Ectodermal cell (in vitro differentiated cells): ENCODE data around the gene GALNT2.

Source experiments
- H3K27ac ChIP-seq: 2 replicates; pipeline ENCODE4 v1.7.0; 2013; ENCODE audit warnings: mild to moderate bottlenecking, low read depth, low read length; ENCODE audit not compliant: insufficient read depth, poor library complexity, severe bottlenecking
- H3K27me3 ChIP-seq: 2 replicates; pipeline ENCODE4 v1.7.0; 2013; ENCODE audit warnings: mild to moderate bottlenecking, low read length; ENCODE audit not compliant: insufficient read depth, control insufficient read depth, poor library complexity, severe bottlenecking
- H3K36me3 ChIP-seq: one replicate; pipeline ENCODE4 v1.7.0; 2013; ENCODE audit warnings: low read length; ENCODE audit not compliant: control insufficient read depth, insufficient read depth
- H3K4me1 ChIP-seq: one replicate; pipeline ENCODE4 v1.7.0; 2013; ENCODE audit warnings: low read length; ENCODE audit not compliant: control insufficient read depth, insufficient read depth
- H3K4me3 ChIP-seq: 2 replicates; pipeline ENCODE4 v1.7.0; 2013; ENCODE audit warnings: low read depth, low read length, control low read depth; ENCODE audit not compliant: insufficient read depth
- H3K9me3 ChIP-seq: 2 replicates; pipeline ENCODE4 v1.7.0; 2013; ENCODE audit warnings: mild to moderate bottlenecking, low read length, moderate library complexity; ENCODE audit not compliant: control insufficient read depth
- WGBS, 2 experiments: methylation state at CpG; one replicate each; pipeline ENCODE4 v1.1.7; 2013; ENCODE audit warnings: missing lambda C conversion rate in 2 of 2; 5-methylcytosine and 5-hydroxymethylcytosine counted together

The GALNT2 gene

DNA sequence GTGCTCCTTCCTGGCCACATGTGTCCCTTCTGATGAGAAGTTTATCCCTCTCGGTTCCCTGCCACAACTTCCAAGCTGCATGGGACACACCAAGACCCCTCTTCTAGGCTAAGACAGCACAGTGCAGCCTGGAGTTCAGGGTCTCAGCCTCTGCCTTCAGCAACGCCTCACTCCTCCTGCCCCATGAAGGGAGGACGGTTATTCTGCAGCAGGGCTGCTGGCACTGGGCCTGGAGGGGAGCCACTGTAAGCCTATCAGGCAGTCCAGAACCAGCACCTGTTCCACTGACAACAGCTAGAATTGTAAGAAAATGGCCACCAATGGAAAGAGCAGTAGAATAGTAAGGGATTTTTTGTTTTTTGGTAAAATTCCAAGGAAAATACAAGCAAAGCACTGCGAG lies 72.3 kb downstream of the GALNT2 start:
- no peak overlapping the region for H3K27ac ChIP-seq
- H3K27me3 ChIP-seq: no peaks in the 10 kb centered on the region
- H3K4me3 ChIP-seq: no peak overlapping the region
- no peaks in the 10 kb centered on the region for H3K36me3 ChIP-seq
- no peaks in the 10 kb centered on the region for H3K9me3 ChIP-seq
- H3K4me1 ChIP-seq: peaks cover 45% of the 10 kb centered on the region
- 94% methylated on average over 4 of the region's 4 CpGs for WGBS, 2 experiments

DNA sequence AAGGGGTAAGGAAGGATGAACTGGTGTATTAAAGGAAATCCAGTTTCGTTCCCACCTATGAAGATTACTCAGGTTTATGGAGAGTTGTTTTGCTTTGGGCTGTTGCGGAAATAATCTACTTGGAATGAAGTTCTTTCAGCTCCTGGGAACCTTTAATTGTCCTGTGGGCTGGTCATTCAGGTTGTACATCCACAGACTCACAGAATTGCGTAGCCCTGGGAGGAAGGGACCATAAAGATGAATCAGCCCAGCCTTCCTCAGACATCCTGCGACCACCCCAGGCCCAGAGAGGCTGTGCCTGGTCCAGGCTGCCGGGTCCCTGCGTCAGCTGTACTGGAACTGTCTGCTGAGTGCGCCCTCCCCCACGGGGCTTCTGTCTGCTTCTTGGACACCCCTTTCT lies 72.7 kb downstream of the GALNT2 start:
- no peak overlapping the region for H3K27ac ChIP-seq
- H3K4me1 ChIP-seq: peaks cover 45% of the 10 kb centered on the region
- 95 to 97% methylated on average over 8 of the region's 8 CpGs for WGBS, 2 experiments
- H3K4me3 ChIP-seq: no peak overlapping the region
- no peaks in the 10 kb centered on the region for H3K36me3 ChIP-seq
- no peaks in the 10 kb centered on the region for H3K9me3 ChIP-seq
- H3K27me3 ChIP-seq: no peaks in the 10 kb centered on the region

DNA sequence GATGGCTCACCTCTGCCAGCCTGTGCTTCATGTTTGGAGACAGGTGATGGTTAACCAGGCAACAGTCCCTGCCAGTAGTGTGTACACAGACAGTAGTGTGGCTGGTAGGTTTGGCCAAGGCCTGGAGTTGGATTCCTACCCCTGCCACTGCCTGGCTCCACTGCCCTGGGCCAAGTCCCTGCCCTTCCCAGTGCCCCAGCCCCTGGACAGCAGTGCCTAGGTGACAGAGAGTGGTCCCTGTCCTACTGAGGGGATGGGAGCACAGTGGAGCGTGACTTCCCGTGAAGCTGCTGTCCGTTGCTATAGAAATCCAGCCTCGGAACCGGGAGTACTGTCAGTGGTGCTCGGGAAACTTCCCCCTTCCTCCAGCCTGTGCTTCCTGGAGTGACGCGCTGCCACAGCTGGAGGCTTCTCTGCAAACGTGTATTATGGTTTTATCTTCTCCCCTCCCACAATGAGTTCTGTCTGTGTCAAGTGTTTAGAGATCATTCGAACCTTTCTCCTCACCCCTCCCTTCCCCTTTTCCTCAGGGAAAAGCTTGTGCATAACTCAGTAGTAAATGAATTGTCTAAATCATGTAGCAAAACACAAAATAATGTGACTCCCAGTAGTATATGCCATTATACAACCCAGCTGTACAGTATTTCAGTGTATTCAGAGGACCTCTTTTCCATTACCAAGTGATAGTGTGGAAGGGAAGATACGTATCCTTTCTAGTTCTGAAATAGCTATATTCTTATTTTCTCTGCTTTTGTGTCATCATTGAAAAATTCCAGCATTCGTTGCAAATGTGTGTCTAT lies 73.4 kb downstream of the GALNT2 start:
- Histone ChIP-seq H3K27me3 (no peaks in the 10 kb centered on the region), H3K4me3 (no peak overlapping the region), H3K36me3 (no peaks in the 10 kb centered on the region), H3K27ac (no peak overlapping the region), H3K9me3 (no peaks in the 10 kb centered on the region), H3K4me1 (peaks cover 52% of the 10 kb centered on the region)
- WGBS, 2 experiments: 67 to 74% methylated on average over 10 to 12 of the region's 12 CpGs

DNA sequence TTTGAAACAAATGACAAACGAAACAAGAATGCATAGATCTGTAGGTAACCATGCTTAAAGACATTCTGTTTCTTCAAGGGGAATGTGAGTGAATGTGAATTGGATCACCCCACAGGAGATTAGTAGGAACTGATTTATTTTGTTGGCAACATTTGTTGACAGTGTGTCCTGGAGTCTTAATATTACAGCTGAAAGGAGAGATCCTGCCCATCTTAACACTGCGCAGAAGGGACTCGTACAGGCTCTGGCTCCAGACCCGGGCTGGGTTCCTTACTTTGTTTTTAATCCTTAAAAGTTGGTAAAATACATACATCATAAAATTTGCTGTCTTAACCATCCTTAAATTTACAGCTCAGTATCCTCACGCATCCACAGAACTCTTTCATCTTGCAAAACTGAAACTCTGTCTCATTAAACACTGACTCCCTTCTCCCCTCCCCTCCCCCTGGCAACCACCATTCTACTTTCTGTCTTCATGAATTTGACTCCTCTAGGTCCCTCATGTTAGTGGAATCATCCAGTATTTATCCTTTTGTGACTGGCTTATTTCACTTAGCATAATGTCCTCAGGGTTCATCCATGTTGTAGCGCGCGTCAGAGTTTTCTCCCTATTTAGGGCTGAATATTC lies 74.1 kb downstream of the GALNT2 start:
- Histone ChIP-seq H3K27ac (no peak overlapping the region), H3K4me3 (no peak overlapping the region), H3K4me1 (peaks cover 57% of the 10 kb centered on the region), H3K9me3 (no peaks in the 10 kb centered on the region), H3K27me3 (no peaks in the 10 kb centered on the region), H3K36me3 (no peaks in the 10 kb centered on the region)
- WGBS, 2 experiments: 95 to 99% methylated on average over 8 of the region's 8 CpGs

DNA sequence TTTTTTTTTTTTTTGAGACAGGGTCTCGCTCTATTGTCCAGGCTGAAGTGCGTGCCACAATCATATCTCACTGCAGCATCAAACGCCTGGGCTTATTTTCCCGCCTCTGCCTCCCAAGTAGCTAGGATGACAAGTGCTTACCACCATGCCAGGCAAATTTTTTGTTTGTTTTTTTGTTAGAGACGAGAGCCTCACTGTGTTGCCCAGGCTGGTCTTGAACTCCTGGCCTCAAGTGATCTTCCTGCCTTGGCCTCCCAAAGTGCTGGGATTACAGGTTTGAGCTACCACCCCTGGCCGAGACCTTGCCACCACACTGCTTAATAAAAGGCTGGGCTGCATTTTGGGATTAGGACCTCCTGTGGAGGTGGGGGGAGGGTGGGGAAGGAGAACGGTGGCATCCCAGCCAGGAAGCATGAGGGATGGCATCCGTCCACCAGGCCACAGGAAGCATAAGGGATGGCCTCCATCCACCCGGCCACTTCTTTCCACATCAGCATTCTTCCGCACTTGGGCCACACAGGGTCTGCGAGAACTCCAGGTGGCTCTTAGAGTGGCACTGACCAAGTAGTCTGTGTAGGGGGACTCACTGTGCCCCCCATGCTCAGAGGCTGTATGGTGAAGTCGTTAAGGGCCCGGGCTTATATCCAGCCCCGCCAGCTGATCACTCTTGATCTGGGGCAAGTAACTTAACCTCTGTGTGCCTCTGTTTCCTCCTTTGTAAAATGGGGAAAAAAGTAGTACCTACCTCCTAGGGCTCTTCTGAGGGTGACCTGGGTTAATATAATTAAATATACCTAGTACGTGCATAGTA lies 75.0 kb downstream of the GALNT2 start:
- H3K27me3 ChIP-seq: no peaks in the 10 kb centered on the region
- peaks cover 49% of the 10 kb centered on the region for H3K4me1 ChIP-seq
- no peaks in the 10 kb centered on the region for H3K9me3 ChIP-seq
- no peaks in the 10 kb centered on the region for H3K36me3 ChIP-seq
- WGBS, 2 experiments: 85 to 88% methylated on average over 15 of the region's 15 CpGs
- H3K27ac ChIP-seq: no peak overlapping the region
- H3K4me3 ChIP-seq: no peak overlapping the region

DNA sequence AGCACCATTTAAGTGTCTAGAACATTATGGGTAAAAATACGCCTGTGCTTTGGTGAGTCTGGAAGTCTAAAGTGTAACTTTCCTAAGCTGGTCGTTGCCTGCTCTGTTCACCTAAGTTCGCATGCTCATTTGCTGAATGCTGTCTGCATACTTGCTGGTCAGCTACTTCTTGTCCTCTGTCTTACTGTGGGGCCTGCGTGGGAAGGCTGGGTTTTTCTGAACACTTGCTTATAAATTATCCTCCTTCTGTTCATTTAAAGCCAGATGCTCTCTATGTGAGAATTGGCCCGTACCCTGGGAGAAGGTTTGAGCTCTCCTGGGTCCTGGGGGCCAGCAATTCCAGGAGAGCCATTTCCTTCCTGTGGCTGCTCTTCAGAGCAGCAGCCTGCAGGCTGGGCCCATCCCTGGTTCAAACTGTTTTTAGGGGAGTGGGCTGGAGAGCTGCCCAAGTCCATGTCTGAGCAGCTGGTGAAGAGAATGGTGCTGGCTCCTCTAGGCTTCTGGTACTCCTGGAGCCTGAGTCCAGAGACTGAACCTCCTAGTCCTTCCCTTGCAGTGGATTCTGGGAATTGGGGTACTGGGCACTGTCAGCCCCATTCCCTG lies 75.7 kb downstream of the GALNT2 start:
- Histone ChIP-seq H3K36me3 (no peaks in the 10 kb centered on the region), H3K27ac (no peak overlapping the region), H3K4me1 (peaks cover 46% of the 10 kb centered on the region), H3K27me3 (no peaks in the 10 kb centered on the region), H3K4me3 (no peak overlapping the region), H3K9me3 (no peaks in the 10 kb centered on the region)
- WGBS, 2 experiments: 85 to 88% methylated on average over 5 of the region's 5 CpGs

DNA sequence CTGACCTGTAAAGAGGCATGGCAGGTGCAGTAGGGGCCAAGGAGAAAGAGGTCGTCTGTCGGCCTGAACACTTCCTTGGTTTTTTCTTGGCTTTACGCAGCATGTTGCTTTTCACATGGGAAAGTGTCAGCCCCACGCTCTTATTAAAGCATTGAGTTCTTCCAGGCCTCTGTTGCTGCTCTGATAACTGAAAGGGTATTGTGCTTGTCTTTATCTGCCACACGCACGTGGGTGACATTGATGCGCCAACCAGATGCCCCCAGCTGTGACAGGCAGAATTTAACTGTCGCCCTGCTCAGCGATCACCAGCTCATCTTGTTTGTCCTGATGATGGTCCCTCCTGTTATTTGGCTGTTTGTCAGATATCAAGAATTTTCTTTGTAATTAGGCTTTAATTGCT lies 76.5 kb downstream of the GALNT2 start:
- Histone ChIP-seq H3K4me1 (peaks cover 51% of the 10 kb centered on the region), H3K9me3 (no peaks in the 10 kb centered on the region), H3K36me3 (no peaks in the 10 kb centered on the region), H3K27ac (no peak overlapping the region), H3K4me3 (no peak overlapping the region), H3K27me3 (no peaks in the 10 kb centered on the region)
- 71 to 79% methylated on average over 9 of the region's 9 CpGs for whole genome bisulfite sequencing, 2 experiments

DNA sequence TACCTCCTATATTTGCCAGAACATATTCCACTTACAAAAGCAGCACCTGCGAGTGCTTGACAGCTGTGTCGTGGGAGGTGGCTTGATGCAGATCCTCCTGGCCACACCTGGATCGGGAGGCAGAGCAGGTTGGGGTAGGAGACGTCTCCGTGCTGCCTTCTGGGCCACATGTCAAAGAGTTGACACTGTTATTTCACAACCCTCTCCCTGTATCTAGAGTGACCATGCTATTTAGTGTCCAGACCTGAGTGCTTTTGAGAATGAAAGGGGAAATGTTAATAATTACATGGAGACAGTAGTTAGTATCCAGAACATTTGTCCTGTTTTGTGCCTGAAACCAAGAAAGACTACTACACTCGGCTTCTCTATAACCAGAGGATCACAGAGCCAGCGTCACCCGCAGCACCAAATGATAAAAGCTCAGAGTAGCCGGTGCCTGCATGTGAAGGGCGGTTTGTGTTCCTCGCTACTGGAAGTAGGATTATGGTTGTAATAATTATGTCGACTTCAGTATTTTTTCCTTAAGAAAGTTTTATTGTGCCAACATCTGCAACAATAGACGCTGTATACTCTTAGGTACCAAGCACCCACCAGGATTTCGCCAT lies 77.1 kb downstream of the GALNT2 start:
- Histone ChIP-seq H3K9me3 (no peaks in the 10 kb centered on the region), H3K4me1 (peaks cover 53% of the 10 kb centered on the region), H3K4me3 (no peak overlapping the region), H3K27me3 (no peaks in the 10 kb centered on the region), H3K36me3 (no peaks in the 10 kb centered on the region), H3K27ac (no peak overlapping the region)
- WGBS, 2 experiments: 93 to 95% methylated on average over 14 of the region's 14 CpGs

DNA sequence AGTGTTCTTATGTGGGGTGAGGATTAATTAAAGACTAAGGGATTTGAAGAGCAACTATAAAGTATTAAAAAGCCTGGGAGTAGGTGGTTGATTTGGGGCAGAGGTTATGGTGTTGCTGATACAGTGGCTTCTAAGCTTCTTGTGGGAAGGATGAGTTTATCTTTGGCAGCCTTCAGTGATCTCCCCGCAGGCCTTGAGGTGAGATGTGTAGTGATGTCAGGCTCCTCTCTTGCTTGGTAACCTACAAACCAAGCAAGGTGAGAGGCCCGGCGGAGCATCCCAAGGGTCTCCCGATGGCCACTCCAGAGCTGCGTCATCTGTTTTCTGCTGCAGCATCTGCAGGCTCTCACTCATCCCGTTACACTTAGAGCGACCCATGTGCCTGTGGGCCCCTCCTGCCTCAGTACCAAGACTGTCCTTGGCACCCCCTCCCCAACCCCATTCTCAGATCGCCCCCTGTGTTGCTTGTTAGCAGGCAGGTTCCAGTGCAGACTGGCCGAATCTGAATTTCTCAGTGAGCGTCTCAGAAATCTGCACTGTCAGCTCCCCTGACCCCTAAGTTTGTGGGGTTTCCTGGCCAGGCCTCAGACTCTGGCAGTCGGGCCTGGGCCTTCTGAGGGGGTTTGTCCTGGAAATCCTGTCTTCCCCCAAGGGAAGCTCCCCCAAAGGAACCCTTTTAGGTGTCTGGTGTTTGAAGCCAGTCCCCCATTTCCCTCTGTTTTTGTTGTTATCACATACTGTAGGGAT lies 77.9 kb downstream of the GALNT2 start:
- Histone ChIP-seq H3K4me1 (peaks cover 60% of the 10 kb centered on the region), H3K36me3 (no peaks in the 10 kb centered on the region), H3K4me3 (no peak overlapping the region), H3K9me3 (no peaks in the 10 kb centered on the region), H3K27me3 (no peaks in the 10 kb centered on the region), H3K27ac (no peak overlapping the region)
- 91% methylated on average over 11 of the region's 11 CpGs for WGBS, 2 experiments
